ENCODE data around the gene MMD. TPM values are rescaled to one million over a fixed set of nuclear protein-coding genes. Genes with fewer than 3 reads are reported as not detected.

Gene MMD
- total and polyA plus RNA-seq, 2 of the 13 experiments (the other 11 are each of a cell fraction or from before 2014, with no cell fraction given), result 121 to 225 TPM

DNA sequence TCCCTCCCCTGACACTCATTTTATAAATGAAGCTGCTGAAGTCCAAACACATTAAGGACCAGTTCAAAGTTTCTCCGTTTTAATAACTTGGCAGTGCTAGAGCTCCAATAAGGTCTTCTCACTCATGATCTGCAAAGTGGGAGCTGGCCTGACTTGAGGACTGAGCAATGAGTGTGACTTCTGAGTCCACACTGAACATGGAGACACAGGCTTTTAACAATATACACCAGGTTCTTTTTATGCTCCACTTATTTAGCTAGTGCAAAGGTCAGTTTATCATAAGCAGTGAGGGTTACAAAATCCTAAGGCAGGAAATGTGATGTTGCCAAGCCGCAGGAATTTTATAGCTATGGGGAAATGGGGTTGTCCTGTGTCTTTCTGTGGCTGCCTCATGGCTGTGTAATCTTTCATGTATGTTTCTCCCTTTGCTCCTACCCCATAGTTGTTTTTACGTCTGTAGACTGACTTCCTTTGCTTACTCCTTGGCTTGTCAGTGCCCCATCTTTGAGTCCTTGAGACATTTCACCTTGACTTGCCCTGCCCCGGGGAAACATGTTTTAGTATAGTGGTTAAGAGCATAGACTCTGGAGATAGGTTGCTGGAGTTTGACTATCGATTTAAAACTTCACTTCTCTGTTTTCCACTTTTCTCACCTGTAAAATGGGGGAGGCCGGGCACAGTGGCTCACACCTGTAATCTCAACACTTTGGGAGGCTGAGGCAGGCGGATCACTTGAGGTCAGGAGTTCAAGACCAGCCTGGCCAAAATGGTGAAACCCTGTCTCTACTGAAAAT is 12.2 kb upstream of the MMD start (continued):
- TF ChIP-seq BCLAF1 (IDR thresholded peaks at IDR 0.05) (no peak), XRCC5 (optimal IDR thresholded peaks at IDR 0.05; ENCODE audit: low read length) (no peak), ZNF33A (CRISPR knock-in tag; IDR thresholded peaks at IDR 0.05; ENCODE audit: borderline replicate concordance) (no peak), ZNF724P (CRISPR knock-in tag; IDR thresholded peaks at IDR 0.05; ENCODE audit: borderline replicate concordance) (no peak), ZNF143 (CRISPR knock-in tag; IDR thresholded peaks at IDR 0.05) (no peak), RBM22 (optimal IDR thresholded peaks at IDR 0.05; ENCODE audit: low read length) (no peak), ZFP62 (CRISPR knock-in tag; IDR thresholded peaks at IDR 0.05) (no peak), CREM (IDR thresholded peaks at IDR 0.05) (peak; percentile 55; the same call in 1 of the 2 replicates), CREM (CRISPR knock-in tag; IDR thresholded peaks at IDR 0.05) (no peak), TEAD2 (CRISPR knock-in tag; IDR thresholded peaks at IDR 0.05) (no peak)
- TF ChIP-seq, protein P1, sequence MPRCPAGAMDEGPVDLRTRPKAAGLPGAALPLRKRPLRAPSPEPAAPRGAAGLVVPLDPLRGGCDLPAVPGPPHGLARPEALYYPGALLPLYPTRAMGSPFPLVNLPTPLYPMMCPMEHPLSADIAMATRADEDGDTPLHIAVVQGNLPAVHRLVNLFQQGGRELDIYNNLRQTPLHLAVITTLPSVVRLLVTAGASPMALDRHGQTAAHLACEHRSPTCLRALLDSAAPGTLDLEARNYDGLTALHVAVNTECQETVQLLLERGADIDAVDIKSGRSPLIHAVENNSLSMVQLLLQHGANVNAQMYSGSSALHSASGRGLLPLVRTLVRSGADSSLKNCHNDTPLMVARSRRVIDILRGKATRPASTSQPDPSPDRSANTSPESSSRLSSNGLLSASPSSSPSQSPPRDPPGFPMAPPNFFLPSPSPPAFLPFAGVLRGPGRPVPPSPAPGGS (CRISPR knock-in tag; IDR thresholded peaks at IDR 0.05), result no peak
- TF ChIP-seq, protein P2, sequence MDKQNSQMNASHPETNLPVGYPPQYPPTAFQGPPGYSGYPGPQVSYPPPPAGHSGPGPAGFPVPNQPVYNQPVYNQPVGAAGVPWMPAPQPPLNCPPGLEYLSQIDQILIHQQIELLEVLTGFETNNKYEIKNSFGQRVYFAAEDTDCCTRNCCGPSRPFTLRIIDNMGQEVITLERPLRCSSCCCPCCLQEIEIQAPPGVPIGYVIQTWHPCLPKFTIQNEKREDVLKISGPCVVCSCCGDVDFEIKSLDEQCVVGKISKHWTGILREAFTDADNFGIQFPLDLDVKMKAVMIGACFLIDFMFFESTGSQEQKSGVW (CRISPR knock-in tag; IDR thresholded peaks at IDR 0.05; ENCODE audit: borderline replicate concordance), result no peak
- TF ChIP-seq, protein P3, sequence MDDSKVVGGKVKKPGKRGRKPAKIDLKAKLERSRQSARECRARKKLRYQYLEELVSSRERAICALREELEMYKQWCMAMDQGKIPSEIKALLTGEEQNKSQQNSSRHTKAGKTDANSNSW (CRISPR knock-in tag; IDR thresholded peaks at IDR 0.05; ENCODE audit: borderline replicate concordance), result no peak
- TF ChIP-seq, protein P4, sequence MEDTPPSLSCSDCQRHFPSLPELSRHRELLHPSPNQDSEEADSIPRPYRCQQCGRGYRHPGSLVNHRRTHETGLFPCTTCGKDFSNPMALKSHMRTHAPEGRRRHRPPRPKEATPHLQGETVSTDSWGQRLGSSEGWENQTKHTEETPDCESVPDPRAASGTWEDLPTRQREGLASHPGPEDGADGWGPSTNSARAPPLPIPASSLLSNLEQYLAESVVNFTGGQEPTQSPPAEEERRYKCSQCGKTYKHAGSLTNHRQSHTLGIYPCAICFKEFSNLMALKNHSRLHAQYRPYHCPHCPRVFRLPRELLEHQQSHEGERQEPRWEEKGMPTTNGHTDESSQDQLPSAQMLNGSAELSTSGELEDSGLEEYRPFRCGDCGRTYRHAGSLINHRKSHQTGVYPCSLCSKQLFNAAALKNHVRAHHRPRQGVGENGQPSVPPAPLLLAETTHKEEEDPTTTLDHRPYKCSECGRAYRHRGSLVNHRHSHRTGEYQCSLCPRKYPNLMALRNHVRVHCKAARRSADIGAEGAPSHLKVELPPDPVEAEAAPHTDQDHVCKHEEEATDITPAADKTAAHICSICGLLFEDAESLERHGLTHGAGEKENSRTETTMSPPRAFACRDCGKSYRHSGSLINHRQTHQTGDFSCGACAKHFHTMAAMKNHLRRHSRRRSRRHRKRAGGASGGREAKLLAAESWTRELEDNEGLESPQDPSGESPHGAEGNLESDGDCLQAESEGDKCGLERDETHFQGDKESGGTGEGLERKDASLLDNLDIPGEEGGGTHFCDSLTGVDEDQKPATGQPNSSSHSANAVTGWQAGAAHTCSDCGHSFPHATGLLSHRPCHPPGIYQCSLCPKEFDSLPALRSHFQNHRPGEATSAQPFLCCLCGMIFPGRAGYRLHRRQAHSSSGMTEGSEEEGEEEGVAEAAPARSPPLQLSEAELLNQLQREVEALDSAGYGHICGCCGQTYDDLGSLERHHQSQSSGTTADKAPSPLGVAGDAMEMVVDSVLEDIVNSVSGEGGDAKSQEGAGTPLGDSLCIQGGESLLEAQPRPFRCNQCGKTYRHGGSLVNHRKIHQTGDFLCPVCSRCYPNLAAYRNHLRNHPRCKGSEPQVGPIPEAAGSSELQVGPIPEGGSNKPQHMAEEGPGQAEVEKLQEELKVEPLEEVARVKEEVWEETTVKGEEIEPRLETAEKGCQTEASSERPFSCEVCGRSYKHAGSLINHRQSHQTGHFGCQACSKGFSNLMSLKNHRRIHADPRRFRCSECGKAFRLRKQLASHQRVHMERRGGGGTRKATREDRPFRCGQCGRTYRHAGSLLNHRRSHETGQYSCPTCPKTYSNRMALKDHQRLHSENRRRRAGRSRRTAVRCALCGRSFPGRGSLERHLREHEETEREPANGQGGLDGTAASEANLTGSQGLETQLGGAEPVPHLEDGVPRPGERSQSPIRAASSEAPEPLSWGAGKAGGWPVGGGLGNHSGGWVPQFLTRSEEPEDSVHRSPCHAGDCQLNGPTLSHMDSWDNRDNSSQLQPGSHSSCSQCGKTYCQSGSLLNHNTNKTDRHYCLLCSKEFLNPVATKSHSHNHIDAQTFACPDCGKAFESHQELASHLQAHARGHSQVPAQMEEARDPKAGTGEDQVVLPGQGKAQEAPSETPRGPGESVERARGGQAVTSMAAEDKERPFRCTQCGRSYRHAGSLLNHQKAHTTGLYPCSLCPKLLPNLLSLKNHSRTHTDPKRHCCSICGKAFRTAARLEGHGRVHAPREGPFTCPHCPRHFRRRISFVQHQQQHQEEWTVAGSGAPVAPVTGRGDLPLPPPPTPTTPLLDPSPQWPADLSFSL (CRISPR knock-in tag; IDR thresholded peaks at IDR 0.05), result 0 out of 2 replicates have a peak, but pooled peaks have one; percentile 42
- TF ChIP-seq, protein P5, sequence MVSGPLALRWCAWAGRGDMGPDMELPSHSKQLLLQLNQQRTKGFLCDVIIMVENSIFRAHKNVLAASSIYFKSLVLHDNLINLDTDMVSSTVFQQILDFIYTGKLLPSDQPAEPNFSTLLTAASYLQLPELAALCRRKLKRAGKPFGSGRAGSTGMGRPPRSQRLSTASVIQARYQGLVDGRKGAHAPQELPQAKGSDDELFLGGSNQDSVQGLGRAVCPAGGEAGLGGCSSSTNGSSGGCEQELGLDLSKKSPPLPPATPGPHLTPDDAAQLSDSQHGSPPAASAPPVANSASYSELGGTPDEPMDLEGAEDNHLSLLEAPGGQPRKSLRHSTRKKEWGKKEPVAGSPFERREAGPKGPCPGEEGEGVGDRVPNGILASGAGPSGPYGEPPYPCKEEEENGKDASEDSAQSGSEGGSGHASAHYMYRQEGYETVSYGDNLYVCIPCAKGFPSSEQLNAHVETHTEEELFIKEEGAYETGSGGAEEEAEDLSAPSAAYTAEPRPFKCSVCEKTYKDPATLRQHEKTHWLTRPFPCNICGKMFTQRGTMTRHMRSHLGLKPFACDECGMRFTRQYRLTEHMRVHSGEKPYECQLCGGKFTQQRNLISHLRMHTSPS (CRISPR knock-in tag; IDR thresholded peaks at IDR 0.05; ENCODE audit: low read depth), result no peak
